PC-3 (cell line): ENCODE measurements around the gene PLK3.
"Not testable (repeated sequence)": the region's sequence is repeated elsewhere in the genome, so short reads cannot be mapped to it uniquely, and the experiment has no call there.

Experiments used
- EZH2 ChIP-seq: fragments of 300-600 bp; sonication (generic); IDR thresholded peaks from one replicate; pipeline ENCODE4 v1.6.1; 2017; ENCODE audit warnings: antibody characterized with exemption, mild to moderate bottlenecking, low read length; ENCODE audit not compliant: unreplicated experiment
- EZH2phosphoT487 ChIP-seq: fragments of 300-600 bp; sonication (generic); IDR thresholded peaks from 2 replicates; pipeline ENCODE4 v1.6.1; 2018; ENCODE audit warnings: mild to moderate bottlenecking, antibody characterized with exemption, low read length, borderline replicate concordance
- TF ChIP-seq, protein P1 (sequence below): fragments of 300-600 bp; sonication (generic); conservative IDR thresholded peaks from 2 replicates; pipeline ENCODE4 v1.5.1; 2017; ENCODE audit warnings: antibody characterized with exemption, low read depth, mild to moderate bottlenecking, low read length

DNA sequence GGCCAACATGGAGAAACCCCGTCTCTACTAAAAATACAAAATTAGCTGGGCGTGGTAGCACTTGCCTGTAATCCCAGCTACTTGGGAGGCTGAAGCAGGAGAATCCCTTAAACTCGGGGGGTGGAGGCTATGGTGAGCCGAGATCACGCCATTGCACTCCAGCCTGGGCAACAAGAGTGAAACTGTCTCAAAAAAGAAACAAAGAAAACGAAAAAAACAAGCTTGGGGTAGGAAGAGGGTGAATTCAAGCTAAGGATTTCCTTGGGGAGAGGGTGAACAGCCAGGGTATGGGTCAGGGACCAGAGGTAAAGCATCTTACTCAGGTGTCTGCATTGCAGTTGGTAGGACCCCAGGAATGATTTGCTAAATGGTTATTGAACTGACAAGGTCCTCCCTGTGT, 33.8 kb upstream of the PLK3 start:
- TF ChIP-seq, protein P1, sequence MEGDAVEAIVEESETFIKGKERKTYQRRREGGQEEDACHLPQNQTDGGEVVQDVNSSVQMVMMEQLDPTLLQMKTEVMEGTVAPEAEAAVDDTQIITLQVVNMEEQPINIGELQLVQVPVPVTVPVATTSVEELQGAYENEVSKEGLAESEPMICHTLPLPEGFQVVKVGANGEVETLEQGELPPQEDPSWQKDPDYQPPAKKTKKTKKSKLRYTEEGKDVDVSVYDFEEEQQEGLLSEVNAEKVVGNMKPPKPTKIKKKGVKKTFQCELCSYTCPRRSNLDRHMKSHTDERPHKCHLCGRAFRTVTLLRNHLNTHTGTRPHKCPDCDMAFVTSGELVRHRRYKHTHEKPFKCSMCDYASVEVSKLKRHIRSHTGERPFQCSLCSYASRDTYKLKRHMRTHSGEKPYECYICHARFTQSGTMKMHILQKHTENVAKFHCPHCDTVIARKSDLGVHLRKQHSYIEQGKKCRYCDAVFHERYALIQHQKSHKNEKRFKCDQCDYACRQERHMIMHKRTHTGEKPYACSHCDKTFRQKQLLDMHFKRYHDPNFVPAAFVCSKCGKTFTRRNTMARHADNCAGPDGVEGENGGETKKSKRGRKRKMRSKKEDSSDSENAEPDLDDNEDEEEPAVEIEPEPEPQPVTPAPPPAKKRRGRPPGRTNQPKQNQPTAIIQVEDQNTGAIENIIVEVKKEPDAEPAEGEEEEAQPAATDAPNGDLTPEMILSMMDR = not testable (repeated sequence)
- not testable (repeated sequence) for TF ChIP-seq EZH2, EZH2phosphoT487
